Prostate gland (tissue), 2 donors: ENCODE data around the gene RSU1. TPM values are rescaled to one million over a fixed set of nuclear protein-coding genes. Genes with fewer than 3 reads are reported as not detected.
A peak's percentile ranks its signal among the peaks of the same experiment; 100 is the strongest.

Source experiments
- DNase-seq: peaks from one replicate; pipeline ENCODE4 v3.0.0-alpha.2; 2019; ENCODE audit warnings: low spot score
- H3K27ac ChIP-seq, 2 donors: fragments of 200-600 bp; sonication (generic); 2 replicates each; pipeline ENCODE4 v1.5.1; 2017 to 2019
- H3K27me3 ChIP-seq: fragments of 200-600 bp; sonication (generic); replicated peaks from 2 replicates; pipeline ENCODE4 v1.5.1; 2019; ENCODE audit not compliant: insufficient read depth
- H3K36me3 ChIP-seq, 2 donors: fragments of 200-600 bp; sonication (generic); 1 replicate in 1 of 2; 2 replicates in 1 of 2; pipeline versions ENCODE4 v1.5.1 to v1.8.1; 2017 to 2019
- H3K4me1 ChIP-seq: fragments of 200-600 bp; sonication (generic); replicated peaks from 2 replicates; pipeline ENCODE4 v1.5.1; 2019
- H3K4me3 ChIP-seq, 2 donors: fragments of 200-600 bp; sonication (generic); 2 replicates each; pipeline ENCODE4 v1.5.1; 2017 to 2019
- H3K9me3 ChIP-seq: fragments of 200-600 bp; sonication (generic); 2 replicates; pipeline ENCODE4 v1.5.1; 2017
- CTCF ChIP-seq, 4 experiments: fragments of 200-600 bp in 2 of 4; fragments of 450-650 bp in 2 of 4; sonication (generic) in 2 of 4; IDR thresholded peaks; 1 replicate in 3 of 4; 2 replicates in 1 of 4; pipeline ENCODE4 v1.5.1; 2016 to 2019; ENCODE audit warnings: antibody characterized with exemption in 4 of 4, mild to moderate bottlenecking in 2 of 4, moderate library complexity in 2 of 4
- POLR2A ChIP-seq: fragments of 450-650 bp; IDR thresholded peaks from one replicate; pipeline ENCODE4 v1.6.1; 2016; ENCODE audit warnings: antibody characterized with exemption, mild to moderate bottlenecking
- POLR2AphosphoS5 ChIP-seq: sonication (generic); formaldehyde crosslinking; IDR thresholded peaks from one replicate; pipeline ENCODE4 v1.6.1; 2017; ENCODE audit warnings: antibody characterized with exemption
- WGBS: methylation state at CpG from one replicate; pipeline ENCODE4 v1.1.5; 2018; 5-methylcytosine and 5-hydroxymethylcytosine counted together
- intact Hi-C: fragments of 100-400 bp; cut with DNase I; formaldehyde crosslinking; loops from one replicate; pipeline ENCODE4 v1.14.2; 2022
- total RNA-seq, 2 donors: library from RNA; depleted of rRNA; stranded (reverse); fragments of >200 nt; gene quantifications; one replicate each; pipeline ENCODE4 v1.1.0, GENCODE V29; 2016

Gene RSU1
- total RNA-seq, 2 donors from 2014 or later = 32.2 to 49.3 TPM

GRCh38 chr10:16819026-16819425 is 1.8 kb upstream of the RSU1 start:
- no peak for DNase-seq
- intact Hi-C loops = no loop called here
- H3K27ac ChIP-seq = no peak overlapping the region
- H3K27me3 ChIP-seq = no peaks in the 10 kb centered on the region
- WGBS = 51% methylated on average over 6 of the region's 6 CpGs
- H3K36me3 ChIP-seq = no peaks in the 10 kb centered on the region
- H3K4me1 ChIP-seq = no peaks in the 10 kb centered on the region
- TF ChIP-seq POLR2AphosphoS5 = no peak
- TF ChIP-seq CTCF (IDR thresholded peaks at IDR 0.05) = no peak
- TF ChIP-seq POLR2A = no peak
- H3K9me3 ChIP-seq = no peaks in the 10 kb centered on the region
- no peak overlapping the region for H3K4me3 ChIP-seq

GRCh38 chr10:16816830-16817124 is 447 bp downstream of the RSU1 start:
- no peaks in the 10 kb centered on the region for H3K27me3 ChIP-seq
- H3K4me1 ChIP-seq = no peaks in the 10 kb centered on the region
- no peak for DNase-seq
- intact Hi-C loops = no loop called here
- peak overlapping the region; percentile 58 to 65 for H3K27ac ChIP-seq
- 1% methylated on average over 12 of the region's 12 CpGs for WGBS
- no peaks in the 10 kb centered on the region for H3K9me3 ChIP-seq
- peak overlapping the region; percentile 59 to 72 for H3K4me3 ChIP-seq
- H3K36me3 ChIP-seq = no peaks in the 10 kb centered on the region
- TF ChIP-seq POLR2A = no peak
- no peak for TF ChIP-seq CTCF (IDR thresholded peaks at IDR 0.05)
- TF ChIP-seq POLR2AphosphoS5 = no peak

- 72% methylated on average over 4 of the region's 4 CpGs for WGBS
- DNase-seq = no peak
- Histone ChIP-seq H3K4me1 (no peaks in the 10 kb centered on the region), H3K9me3 (no peaks in the 10 kb centered on the region), H3K36me3 (no peaks in the 10 kb centered on the region), H3K27ac (no peak overlapping the region), H3K4me3 (no peak overlapping the region), H3K27me3 (no peaks in the 10 kb centered on the region)
- TF ChIP-seq POLR2A = no peak
- TF ChIP-seq CTCF (IDR thresholded peaks at IDR 0.05) = no peak
- TF ChIP-seq POLR2AphosphoS5 = no peak
- intact Hi-C loops = no loop called here
These were observed 1.1 kb downstream of the RSU1 start for GRCh38 chr10:16816171-16816570.

GRCh38 chr10:16814012-16814411 is 3.2 kb downstream of the RSU1 start:
- no peak for DNase-seq

More at GRCh38 chr10:16814012-16814411, 3.2 kb downstream of the RSU1 start:
- Histone ChIP-seq H3K4me1 (no peaks in the 10 kb centered on the region), H3K4me3 (no peak overlapping the region), H3K36me3 (no peaks in the 10 kb centered on the region), H3K27ac (no peak overlapping the region), H3K27me3 (no peaks in the 10 kb centered on the region), H3K9me3 (no peaks in the 10 kb centered on the region)
- intact Hi-C loops = no loop called here
- WGBS = 93% methylated on average over 3 of the region's 3 CpGs
- TF ChIP-seq POLR2AphosphoS5 (no peak), POLR2A (no peak), CTCF (IDR thresholded peaks at IDR 0.05) (no peak)
